DOHH2 (cell line): ENCODE measurements around the gene GAREM1.

ENCODE experiments used
- H3F3A ChIP-seq: fragments of 200-600 bp; sonication (generic), shearing (Covaris generic); 2 replicates; pipeline ENCODE4 v1.6.0; 2016; ENCODE audit warnings: antibody characterized with exemption, mild to moderate bottlenecking; ENCODE audit not compliant: control insufficient read depth, insufficient read depth
- H3K27ac ChIP-seq: fragments of 200-600 bp; sonication (generic); 2 replicates; pipeline ENCODE4 v1.5.1; 2014; ENCODE audit warnings: low read depth, mild to moderate bottlenecking, low read length, moderate library complexity
- H3K27me3 ChIP-seq: fragments of 200-600 bp; sonication (generic); 2 replicates; pipeline ENCODE4 v1.6.1; 2014; ENCODE audit warnings: mild to moderate bottlenecking, low read length, mixed read lengths; ENCODE audit not compliant: control insufficient read depth
- H3K36me3 ChIP-seq: fragments of 200-600 bp; sonication (generic); 2 replicates; pipeline ENCODE4 v1.6.1; 2014; ENCODE audit warnings: mild to moderate bottlenecking, low read length, moderate library complexity, mixed read lengths; ENCODE audit not compliant: control insufficient read depth
- H3K4me1 ChIP-seq: fragments of 200-600 bp; sonication (generic); 2 replicates; pipeline ENCODE4 v1.6.1; 2014; ENCODE audit warnings: mild to moderate bottlenecking, low read length, mixed read lengths; ENCODE audit not compliant: control insufficient read depth
- H3K4me2 ChIP-seq: fragments of 200-600 bp; sonication (generic); 2 replicates; pipeline ENCODE4 v1.6.0; 2014; ENCODE audit warnings: mild to moderate bottlenecking, low read length, moderate library complexity
- H3K4me3 ChIP-seq: fragments of 200-600 bp; sonication (generic); 2 replicates; pipeline ENCODE4 v1.5.1; 2014; ENCODE audit warnings: mild to moderate bottlenecking, low read length, mixed read lengths
- H3K79me2 ChIP-seq: fragments of 200-600 bp; sonication (generic); 2 replicates; pipeline ENCODE4 v1.6.1; 2014; ENCODE audit warnings: mild to moderate bottlenecking, low read length, mixed read lengths; ENCODE audit not compliant: control insufficient read depth
- H3K9me2 ChIP-seq: fragments of 200-600 bp; sonication (generic); replicated peaks from 2 replicates; pipeline ENCODE4 v1.6.1; 2014; ENCODE audit warnings: mild to moderate bottlenecking, low read length, mixed read lengths; ENCODE audit not compliant: control insufficient read depth
- H3K9me3 ChIP-seq: fragments of 200-600 bp; sonication (generic); 2 replicates; pipeline ENCODE4 v1.6.1; 2014; ENCODE audit warnings: antibody characterized with exemption, low read length, mixed read lengths; ENCODE audit not compliant: control insufficient read depth, insufficient read depth
- H4K20me1 ChIP-seq: fragments of 200-600 bp; sonication (generic); 2 replicates; pipeline ENCODE4 v1.6.0; 2014; ENCODE audit warnings: low read depth, mild to moderate bottlenecking, antibody characterized with exemption, low read length, moderate library complexity; ENCODE audit not compliant: control insufficient read depth, insufficient read depth
- EZH2phosphoT487 ChIP-seq: fragments of 200-600 bp; sonication (generic); IDR thresholded peaks from 2 replicates; pipeline ENCODE4 v1.6.1; 2017; ENCODE audit warnings: borderline replicate concordance, mild to moderate bottlenecking, antibody characterized with exemption, low read length, moderate library complexity, mixed read lengths
- TF ChIP-seq, protein P1 (sequence below): fragments of 200-600 bp; sonication (generic); IDR thresholded peaks from one replicate; pipeline ENCODE4 v1.5.1; 2014; ENCODE audit warnings: antibody characterized with exemption, mild to moderate bottlenecking, low read depth, low read length; ENCODE audit not compliant: poor library complexity, severe bottlenecking

GAREM1 gene

DNA sequence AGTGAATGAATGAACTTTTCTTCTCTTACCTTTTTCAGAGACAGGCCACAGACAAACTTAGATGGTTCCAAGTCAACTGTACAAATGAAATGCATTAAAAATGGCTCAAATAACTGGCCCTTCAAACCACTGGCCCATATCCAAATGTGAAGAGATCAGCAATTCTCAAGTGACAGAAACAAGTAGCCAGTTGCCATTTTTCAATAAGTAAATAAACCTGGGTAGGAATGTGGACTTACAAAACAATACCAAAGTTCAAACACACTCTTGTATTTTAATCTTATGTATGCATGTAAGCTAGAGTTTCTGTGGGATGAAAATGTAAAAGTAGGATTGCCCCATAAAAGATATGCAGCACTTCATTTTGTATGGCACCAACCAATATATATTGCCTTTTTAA is 151.6 kb downstream of the GAREM1 start:
- no peaks in the 10 kb centered on the region for H3K79me2 ChIP-seq
- no peaks in the 10 kb centered on the region for H3K9me2 ChIP-seq
- no peak for TF ChIP-seq EZH2phosphoT487
- no peaks in the 10 kb centered on the region for H3K9me3 ChIP-seq
- no peak overlapping the region for H3K4me3 ChIP-seq
- peaks cover 11% of the 10 kb centered on the region for H3K4me1 ChIP-seq
- no peaks in the 10 kb centered on the region for H3F3A ChIP-seq
- H3K27me3 ChIP-seq: no peaks in the 10 kb centered on the region
- no peak overlapping the region for H3K4me2 ChIP-seq
- H3K36me3 ChIP-seq: no peaks in the 10 kb centered on the region
- no peak overlapping the region for H3K27ac ChIP-seq
- no peaks in the 10 kb centered on the region for H4K20me1 ChIP-seq

DNA sequence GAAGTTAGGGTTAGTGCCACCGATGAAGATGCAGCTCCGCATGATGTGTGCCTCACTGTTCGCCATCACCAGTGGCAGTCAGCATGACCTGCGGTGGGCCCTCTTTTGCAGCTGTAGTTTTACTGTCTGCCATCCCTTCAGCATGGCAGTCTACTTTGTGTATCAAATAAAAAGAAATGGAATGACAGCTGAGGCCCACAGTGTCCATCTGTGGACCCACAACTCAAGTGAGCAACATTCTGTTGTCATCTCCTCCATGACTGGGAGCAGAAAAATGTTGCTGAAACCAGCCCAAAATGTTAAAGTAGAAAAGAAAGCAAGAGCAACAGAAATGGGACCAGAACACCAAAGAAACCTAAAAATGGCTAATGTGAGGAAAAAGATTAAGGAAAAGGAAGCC is 152.1 kb downstream of the GAREM1 start:
- Histone ChIP-seq H3K79me2 (no peaks in the 10 kb centered on the region), H3K36me3 (no peaks in the 10 kb centered on the region), H3K9me3 (no peaks in the 10 kb centered on the region), H3F3A (no peaks in the 10 kb centered on the region), H4K20me1 (no peaks in the 10 kb centered on the region), H3K4me2 (no peak overlapping the region), H3K27me3 (no peaks in the 10 kb centered on the region), H3K9me2 (no peaks in the 10 kb centered on the region), H3K27ac (no peak overlapping the region), H3K4me1 (peaks cover 11% of the 10 kb centered on the region), H3K4me3 (no peak overlapping the region)
- no peak for TF ChIP-seq EZH2phosphoT487

DNA sequence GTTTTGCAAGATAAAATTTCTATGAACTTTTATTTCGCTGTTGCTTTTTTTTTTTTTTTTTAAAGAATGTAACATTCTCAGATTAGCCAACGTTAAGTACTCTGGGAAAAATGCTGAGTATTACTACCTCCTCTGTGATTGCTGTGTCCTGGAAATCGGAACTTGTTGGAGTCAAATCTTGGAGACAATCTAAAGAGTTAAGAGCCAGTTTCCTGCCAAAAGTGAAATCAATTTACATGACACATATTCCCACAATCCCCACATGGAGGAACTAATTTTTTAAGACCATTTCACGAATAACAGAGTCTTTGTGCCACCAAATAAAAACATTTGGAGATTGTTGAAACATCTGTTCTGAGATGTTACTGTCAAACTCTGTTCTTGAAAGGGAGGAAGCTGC is 153.0 kb downstream of the GAREM1 start:
- Histone ChIP-seq H3K4me3 (no peak overlapping the region), H3K4me2 (no peak overlapping the region), H3K36me3 (no peaks in the 10 kb centered on the region), H3K4me1 (peaks cover 11% of the 10 kb centered on the region), H3K9me3 (no peaks in the 10 kb centered on the region), H3F3A (no peaks in the 10 kb centered on the region), H3K9me2 (no peaks in the 10 kb centered on the region), H3K79me2 (no peaks in the 10 kb centered on the region), H3K27me3 (no peaks in the 10 kb centered on the region), H4K20me1 (no peaks in the 10 kb centered on the region), H3K27ac (no peak overlapping the region)
- TF ChIP-seq, protein P1, sequence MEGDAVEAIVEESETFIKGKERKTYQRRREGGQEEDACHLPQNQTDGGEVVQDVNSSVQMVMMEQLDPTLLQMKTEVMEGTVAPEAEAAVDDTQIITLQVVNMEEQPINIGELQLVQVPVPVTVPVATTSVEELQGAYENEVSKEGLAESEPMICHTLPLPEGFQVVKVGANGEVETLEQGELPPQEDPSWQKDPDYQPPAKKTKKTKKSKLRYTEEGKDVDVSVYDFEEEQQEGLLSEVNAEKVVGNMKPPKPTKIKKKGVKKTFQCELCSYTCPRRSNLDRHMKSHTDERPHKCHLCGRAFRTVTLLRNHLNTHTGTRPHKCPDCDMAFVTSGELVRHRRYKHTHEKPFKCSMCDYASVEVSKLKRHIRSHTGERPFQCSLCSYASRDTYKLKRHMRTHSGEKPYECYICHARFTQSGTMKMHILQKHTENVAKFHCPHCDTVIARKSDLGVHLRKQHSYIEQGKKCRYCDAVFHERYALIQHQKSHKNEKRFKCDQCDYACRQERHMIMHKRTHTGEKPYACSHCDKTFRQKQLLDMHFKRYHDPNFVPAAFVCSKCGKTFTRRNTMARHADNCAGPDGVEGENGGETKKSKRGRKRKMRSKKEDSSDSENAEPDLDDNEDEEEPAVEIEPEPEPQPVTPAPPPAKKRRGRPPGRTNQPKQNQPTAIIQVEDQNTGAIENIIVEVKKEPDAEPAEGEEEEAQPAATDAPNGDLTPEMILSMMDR: no peak
- TF ChIP-seq EZH2phosphoT487: no peak

DNA sequence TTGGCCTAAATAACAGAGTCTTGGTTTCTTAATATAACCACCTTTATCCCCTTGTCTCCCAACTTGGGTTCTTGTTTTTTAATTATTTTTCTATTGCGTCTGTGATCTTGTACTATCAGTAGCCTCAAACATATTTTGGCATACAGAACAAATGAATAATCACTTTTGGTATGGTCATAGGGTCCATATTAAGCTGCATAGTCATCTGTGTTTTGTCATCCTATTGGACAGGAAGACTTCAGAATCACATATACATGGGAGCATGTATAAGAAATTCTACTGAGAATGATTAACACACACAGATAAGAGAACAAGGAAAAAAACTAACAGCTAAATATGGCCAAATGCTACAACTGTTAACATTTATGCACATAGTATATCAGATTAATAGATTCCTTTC is 154.8 kb downstream of the GAREM1 start:
- Histone ChIP-seq H3F3A (no peaks in the 10 kb centered on the region), H3K36me3 (no peaks in the 10 kb centered on the region), H3K4me3 (no peak overlapping the region), H3K4me2 (no peak overlapping the region), H3K9me2 (no peaks in the 10 kb centered on the region), H4K20me1 (no peaks in the 10 kb centered on the region), H3K9me3 (no peaks in the 10 kb centered on the region), H3K4me1 (no peaks in the 10 kb centered on the region), H3K27ac (no peak overlapping the region), H3K27me3 (no peaks in the 10 kb centered on the region), H3K79me2 (no peaks in the 10 kb centered on the region)
- TF ChIP-seq, protein P1: no peak
- no peak for TF ChIP-seq EZH2phosphoT487
